Endothelial cell of umbilical vein (primary cell): ENCODE data around the gene XYLT1. TPM values are rescaled to one million over a fixed set of nuclear protein-coding genes. Genes with fewer than 3 reads are reported as not detected.

Experiments used
- BruUV-seq: library from RNA; stranded (reverse); fragments of 400-500 nt; replicated peaks from 2 replicates; lab custom pipeline; 2021; lab: Mats Ljungman, UMichigan
- CTCF ChIA-PET: fragments of 300-600, 350-600 bp; sonication (Branson Sonifier 250); formaldehyde crosslinking; loops from one replicate; lab custom pipeline; 2021; ENCODE audit warnings: antibody characterized with exemption, inconsistent platforms; lab: Charles Lee
- POLR2A ChIA-PET: fragments of 300-600, 350-600 bp; sonication (Branson Sonifier 250); formaldehyde crosslinking; loops from one replicate; lab custom pipeline; 2021; ENCODE audit warnings: antibody characterized with exemption, inconsistent platforms; lab: Charles Lee
- DNase-seq: peaks from one replicate; pipeline ENCODE4 v3.0.0-alpha.2; 2011; ENCODE audit warnings: low read depth, low spot score
- FAIRE-seq: peaks from 2 replicates; lab custom pipeline; 2011; peaks lifted over from hg19 to GRCh38; lab: Jason Lieb, UNC
- H2AFZ ChIP-seq: 2 replicates; pipeline ENCODE4 v1.6.0; 2012; ENCODE audit warnings: low read depth, low read length, control low read depth, inconsistent platforms
- H3K27ac ChIP-seq: 2 replicates; pipeline ENCODE4 v1.5.1; 2011; ENCODE audit warnings: low read depth, mild to moderate bottlenecking, control low read depth, low read length, moderate library complexity; ENCODE audit not compliant: insufficient read depth
- H3K27me3 ChIP-seq, 2 experiments: 2 replicates each; pipeline versions ENCODE4 v1.6.0 to v1.6.1; 2011; ENCODE audit warnings: low read length in 2 of 2, mixed read lengths in 1 of 2; ENCODE audit not compliant: control insufficient read depth in 2 of 2, insufficient read depth in 2 of 2
- H3K36me3 ChIP-seq, 2 experiments: 2 replicates in 1 of 2; 3 replicates in 1 of 2; pipeline ENCODE4 v1.5.1; 2011; ENCODE audit warnings: low read length in 2 of 2, mild to moderate bottlenecking in 1 of 2, moderate library complexity in 1 of 2; ENCODE audit not compliant: control insufficient read depth in 2 of 2, insufficient read depth in 2 of 2; ENCODE audit errors: extremely low read depth in 1 of 2
- H3K4me1 ChIP-seq: 3 replicates; pipeline ENCODE4 v1.5.1; 2011; ENCODE audit warnings: mild to moderate bottlenecking, low read length; ENCODE audit not compliant: control insufficient read depth, insufficient read depth; ENCODE audit errors: extremely low read depth
- H3K4me2 ChIP-seq: 2 replicates; pipeline ENCODE4 v1.6.1; 2011; ENCODE audit warnings: low read length, control low read depth, mixed read lengths; ENCODE audit not compliant: insufficient read depth
- H3K4me3 ChIP-seq, 3 experiments: fragments of 200-600 bp in 1 of 3; sonication (generic), shearing (Covaris generic) in 1 of 3; replicated peaks in 1 of 3; 2 replicates each; pipeline ENCODE4 v1.5.1; 2011 to 2016; ENCODE audit warnings: control low read depth in 3 of 3, low read length in 3 of 3, mild to moderate bottlenecking in 2 of 3, inconsistent platforms in 1 of 3, low read depth in 1 of 3, moderate library complexity in 1 of 3; ENCODE audit not compliant: insufficient read depth in 1 of 3
- H3K79me2 ChIP-seq: 2 replicates; pipeline ENCODE4 v1.6.0; 2012; ENCODE audit warnings: low read length, inconsistent platforms; ENCODE audit not compliant: control insufficient read depth, insufficient read depth
- H3K9ac ChIP-seq: replicated peaks from 2 replicates; pipeline ENCODE3; 2011; ENCODE audit warnings: low read length, control low read depth; ENCODE audit not compliant: insufficient read depth; ENCODE audit errors: extremely low read depth
- H3K9me1 ChIP-seq: replicated peaks from 3 replicates; pipeline ENCODE4 v1.6.0; 2011; ENCODE audit warnings: mild to moderate bottlenecking, low read length; ENCODE audit not compliant: control insufficient read depth, insufficient read depth; ENCODE audit errors: extremely low read depth
- H3K9me3 ChIP-seq: replicated peaks from 2 replicates; pipeline ENCODE4 v1.5.1; 2012; ENCODE audit warnings: low read length, inconsistent platforms; ENCODE audit not compliant: control insufficient read depth, insufficient read depth
- H4K20me1 ChIP-seq: replicated peaks from 2 replicates; pipeline ENCODE3; 2011; ENCODE audit warnings: mild to moderate bottlenecking, low read length; ENCODE audit not compliant: control insufficient read depth, insufficient read depth; ENCODE audit errors: extremely low read depth
- CTCF ChIP-seq, 2 donors: IDR thresholded peaks; 1 replicate in 1 of 2; 2 replicates in 1 of 2; pipeline ENCODE4 v1.5.1; 2011; ENCODE audit warnings: low read length in 2 of 2, mild to moderate bottlenecking in 2 of 2, moderate library complexity in 2 of 2, control low read depth in 1 of 2, inconsistent platforms in 1 of 2, low read depth in 1 of 2; ENCODE audit not compliant: insufficient read depth in 1 of 2; ENCODE audit errors: extremely low read depth in 1 of 2
- EZH2 ChIP-seq: IDR thresholded peaks from 2 replicates; pipeline ENCODE4 v1.6.1; 2012; ENCODE audit warnings: borderline replicate concordance, low read depth, mild to moderate bottlenecking, moderate library complexity, low read length, inconsistent platforms; ENCODE audit not compliant: severe bottlenecking
- FOS ChIP-seq: IDR thresholded peaks from 2 replicates; pipeline ENCODE4 v1.6.1; 2011; ENCODE audit warnings: mild to moderate bottlenecking, low read length, moderate library complexity, borderline replicate concordance; ENCODE audit not compliant: insufficient read depth
- GATA2 ChIP-seq: IDR thresholded peaks from 2 replicates; pipeline ENCODE4 v1.7.0; 2011; ENCODE audit warnings: low read depth, mild to moderate bottlenecking, moderate library complexity, mixed read lengths, low read length; ENCODE audit not compliant: insufficient read length, insufficient read depth
- JUN ChIP-seq: IDR thresholded peaks from 2 replicates; pipeline ENCODE4 v1.6.1; 2011; ENCODE audit warnings: borderline replicate concordance, low read depth; ENCODE audit not compliant: insufficient read length, insufficient read depth
- MAX ChIP-seq: IDR thresholded peaks from 2 replicates; pipeline ENCODE4 v1.6.1; 2011; ENCODE audit not compliant: insufficient read depth, insufficient read length
- MYC ChIP-seq: IDR thresholded peaks from one replicate; pipeline ENCODE4 v1.6.1; 2011; ENCODE audit warnings: mild to moderate bottlenecking, low read depth, low read length
- POLR2A ChIP-seq: IDR thresholded peaks from 2 replicates; pipeline ENCODE4 v1.6.1; 2012; ENCODE audit warnings: low read depth, mild to moderate bottlenecking, control low read depth, low read length
- POLR2AphosphoS5 ChIP-seq: IDR thresholded peaks from 2 replicates; pipeline ENCODE4 v1.6.1; 2012; ENCODE audit warnings: low read depth, mild to moderate bottlenecking, control low read depth, low read length, moderate library complexity; ENCODE audit not compliant: insufficient read depth
- dilution Hi-C: fragments of 300-500 bp; cut with MboI; formaldehyde crosslinking; loops from one replicate; pipeline ENCODE4 v1.15.0; 2019; ENCODE audit warnings: low sequenced_read_pairs; ENCODE audit not compliant: extremely low pct_ligation_motif_present
- intact Hi-C: fragments of 100-400 bp; cut with micrococcal nuclease; formaldehyde crosslinking; loops from one replicate; pipeline ENCODE4 v1.10.0; 2022
- polyA plus RNA-seq, 4 experiments: library from polyadenylated mRNA; depleted of rRNA in 3 of 4; stranded (reverse) in 3 of 4; unstranded in 1 of 4; fragments of >200 nt; gene quantifications; 2 replicates each; pipeline versions ENCODE4 v1.2.1 to v1.2.3, GENCODE V29; 2011 to 2012; ENCODE audit warnings: missing spikeins in 1 of 4
- total RNA-seq: library from RNA; stranded (reverse); gene quantifications from 2 replicates; pipeline ENCODE4 v1.2.3, GENCODE V29; 2021

XYLT1 gene
- total and polyA plus RNA-seq, 2 donors (not counting 3 experiments of a cell fraction or from before 2014, with no cell fraction given) = 0.63 to 2.9 TPM

GRCh38 chr16:17354141-17354601 is 116.6 kb downstream of the XYLT1 start:
- H3K4me3 ChIP-seq = no peak overlapping the region
- H3K27me3 ChIP-seq = peaks cover 0 to 3% of the 10 kb centered on the region in 2 experiments
- CTCF ChIA-PET = no interaction called here
- H3K79me2 ChIP-seq = no peaks in the 10 kb centered on the region
- no peak overlapping the region for H3K4me2 ChIP-seq
- H3K36me3 ChIP-seq = no peaks in the 10 kb centered on the region
- POLR2A ChIA-PET = no interaction called here
- H3K9me1 ChIP-seq = no peaks in the 10 kb centered on the region
- DNase-seq = no peak
- H3K27ac ChIP-seq = no peak overlapping the region
- no peaks in the 10 kb centered on the region for H4K20me1 ChIP-seq
- H3K9me3 ChIP-seq = no peaks in the 10 kb centered on the region
- intact Hi-C loops = loop anchor here (10.0 kb wide), 1 partner anchor 111 kb away; no protein-coding TSS in a partner anchor
- dilution Hi-C loops = no loop called here
- peaks cover 5% of the 10 kb centered on the region for H3K4me1 ChIP-seq
- no TSS peak for BruUV-seq
- no peak overlapping the region for H2AFZ ChIP-seq
- no peak overlapping the region for H3K9ac ChIP-seq
- no peak for TF ChIP-seq POLR2AphosphoS5
- no peak for TF ChIP-seq FOS
- TF ChIP-seq CTCF (IDR thresholded peaks at IDR 0.05; ENCODE audit: extremely low read depth in 1 of 2, insufficient read depth in 1 of 2, low read depth in 1 of 2, low read length in 2 of 2) = no peak
- TF ChIP-seq MYC = no peak
- TF ChIP-seq EZH2 = no peak
- TF ChIP-seq GATA2 = no peak
- no peak for TF ChIP-seq POLR2A
- TF ChIP-seq JUN = no peak
- TF ChIP-seq MAX = no peak
- no peak for FAIRE-seq
